A673 (cell line): ENCODE measurements around the gene TNS4.

Source experiments
- CTCF ChIP-seq: fragments of 300-800, 200-600 bp; sonication (generic); conservative IDR thresholded peaks from 2 replicates; pipeline ENCODE4 v1.5.1; 2017; ENCODE audit warnings: low read depth, mild to moderate bottlenecking, antibody characterized with exemption, low read length, moderate library complexity, mixed read lengths
- EZH2 ChIP-seq: fragments of 200-600 bp; sonication (generic); IDR thresholded peaks from 2 replicates; pipeline ENCODE4 v1.6.1; 2017; ENCODE audit warnings: borderline replicate concordance, low read depth, mild to moderate bottlenecking, mixed read lengths, antibody characterized with exemption, low read length; ENCODE audit not compliant: poor library complexity, severe bottlenecking

- TF ChIP-seq CTCF, result no peak
- TF ChIP-seq EZH2, result no peak
Observed at GRCh38 chr17:40497695-40498094, 3.7 kb downstream of the TNS4 start.
